Neuronal stem cell (in vitro differentiated cells): ENCODE results near the gene ZFAND3.

ENCODE experiments used
- DNase-seq: peaks from one replicate; pipeline ENCODE4 v3.0.0-alpha.2; 2013; ENCODE audit warnings: low spot score
- H2AFZ ChIP-seq: one replicate; pipeline ENCODE4 v1.6.1; 2013; ENCODE audit warnings: mild to moderate bottlenecking, low read length, inconsistent platforms
- H2AK5ac ChIP-seq: 2 replicates; pipeline ENCODE4 v1.6.1; 2013; ENCODE audit warnings: low read depth, mild to moderate bottlenecking, inconsistent platforms, low read length, moderate library complexity, mixed read lengths
- H2BK120ac ChIP-seq: 2 replicates; pipeline ENCODE4 v1.6.1; 2013; ENCODE audit warnings: low read depth, mild to moderate bottlenecking, inconsistent platforms, low read length, moderate library complexity, mixed read lengths
- H2BK12ac ChIP-seq: one replicate; pipeline ENCODE4 v1.6.1; 2013; ENCODE audit warnings: low read length, inconsistent platforms
- H2BK15ac ChIP-seq: 2 replicates; pipeline ENCODE4 v1.6.1; 2013; ENCODE audit warnings: mild to moderate bottlenecking, low read length, inconsistent platforms, mixed read lengths
- H2BK5ac ChIP-seq: one replicate; pipeline ENCODE4 v1.6.1; 2013; ENCODE audit warnings: inconsistent platforms, mild to moderate bottlenecking, low read length, moderate library complexity
- H3K14ac ChIP-seq: one replicate; pipeline ENCODE4 v1.6.1; 2013; ENCODE audit warnings: low read length, inconsistent platforms
- H3K18ac ChIP-seq: 2 replicates; pipeline ENCODE4 v1.6.1; 2013; ENCODE audit warnings: low read length, inconsistent platforms
- H3K23ac ChIP-seq: 2 replicates; pipeline ENCODE4 v1.6.1; 2013; ENCODE audit warnings: low read depth, mild to moderate bottlenecking, mixed read lengths, low read length, inconsistent platforms; ENCODE audit not compliant: poor library complexity
- H3K27ac ChIP-seq: replicated peaks from 3 replicates; pipeline ENCODE4 v1.5.1; 2013; ENCODE audit warnings: low read length, inconsistent platforms
- H3K27me3 ChIP-seq, 3 experiments: 2 replicates each; pipeline ENCODE4 v1.6.1; 2013; ENCODE audit warnings: low read length in 3 of 3, mild to moderate bottlenecking in 2 of 3, inconsistent platforms in 1 of 3, low read depth in 1 of 3, mixed read lengths in 1 of 3, moderate library complexity in 1 of 3; ENCODE audit not compliant: control insufficient read depth in 3 of 3, insufficient read depth in 3 of 3
- H3K36me3 ChIP-seq, 2 donors: replicated peaks in 1 of 2; 2 replicates each; pipeline ENCODE4 v1.6.1; 2013; ENCODE audit warnings: low read length in 2 of 2; ENCODE audit not compliant: control insufficient read depth in 2 of 2, insufficient read depth in 2 of 2
- H3K4ac ChIP-seq: 2 replicates; pipeline ENCODE4 v1.6.1; 2013; ENCODE audit warnings: inconsistent platforms, mild to moderate bottlenecking, low read length, moderate library complexity
- H3K4me1 ChIP-seq, 2 donors: 1 replicate in 1 of 2; 2 replicates in 1 of 2; pipeline ENCODE4 v1.6.1; 2013; ENCODE audit warnings: low read length in 2 of 2, low read depth in 1 of 2; ENCODE audit not compliant: control insufficient read depth in 2 of 2, insufficient read depth in 1 of 2
- H3K4me2 ChIP-seq: one replicate; pipeline ENCODE4 v1.6.1; 2013; ENCODE audit warnings: mild to moderate bottlenecking, low read length, inconsistent platforms; ENCODE audit not compliant: insufficient read depth, poor library complexity, severe bottlenecking
- H3K4me3 ChIP-seq, 2 donors: 2 replicates each; pipeline ENCODE4 v1.5.1; 2013; ENCODE audit warnings: low read length in 2 of 2, mild to moderate bottlenecking in 2 of 2, inconsistent platforms in 1 of 2, moderate library complexity in 1 of 2
- H3K79me1 ChIP-seq: one replicate; pipeline ENCODE4 v1.6.1; 2013; ENCODE audit warnings: low read depth, mild to moderate bottlenecking, inconsistent platforms, low read length, moderate library complexity
- H3K9ac ChIP-seq: one replicate; pipeline ENCODE4 v1.6.1; 2013; ENCODE audit warnings: mild to moderate bottlenecking, low read depth, low read length, inconsistent platforms; ENCODE audit not compliant: poor library complexity
- H3K9me3 ChIP-seq, 2 donors: replicated peaks in 1 of 2; 2 replicates each; pipeline versions ENCODE3 to v1.6.1; 2013; ENCODE audit warnings: low read length in 2 of 2, mild to moderate bottlenecking in 2 of 2, inconsistent platforms in 1 of 2, low read depth in 1 of 2, mixed read lengths in 1 of 2, moderate library complexity in 1 of 2; ENCODE audit not compliant: control insufficient read depth in 2 of 2, insufficient read depth in 1 of 2
- H4K8ac ChIP-seq: one replicate; pipeline ENCODE4 v1.6.1; 2013; ENCODE audit warnings: low read depth, mild to moderate bottlenecking, inconsistent platforms, low read length, moderate library complexity
- H4K91ac ChIP-seq: one replicate; pipeline ENCODE4 v1.6.1; 2013; ENCODE audit warnings: low read length, low read depth, mild to moderate bottlenecking, inconsistent platforms; ENCODE audit not compliant: poor library complexity
- WGBS, 2 donors: extraction: QIAGEN DNeasy Blood & Tissue Kit; methylation state at CpG; one replicate each; pipeline ENCODE4 v1.1.7; 2013; ENCODE audit warnings: missing lambda C conversion rate in 2 of 2, mixed read lengths in 1 of 2; ENCODE audit not compliant: insufficient read length in 2 of 2, insufficient replicate concordance in 1 of 2; ENCODE audit errors: extremely low coverage in 2 of 2; 5-methylcytosine and 5-hydroxymethylcytosine counted together

ZFAND3 gene

GRCh38 chr6:38012573-38012972, 193.0 kb downstream of the ZFAND3 start:
- no peak overlapping the region for H2BK12ac ChIP-seq
- no peak overlapping the region for H3K14ac ChIP-seq
- H4K91ac ChIP-seq: no peak overlapping the region
- no peak overlapping the region for H3K4me3 ChIP-seq
- H2BK15ac ChIP-seq: no peak overlapping the region
- H2AFZ ChIP-seq: no peak overlapping the region
- H3K18ac ChIP-seq: no peak overlapping the region
- no peak for DNase-seq
- no peak overlapping the region for H2BK5ac ChIP-seq
- no CpG with 5 or more reads among the region's 5 CpGs for WGBS, 2 donors
- no peak overlapping the region for H3K9ac ChIP-seq
- no peak overlapping the region for H3K27ac ChIP-seq
- H3K23ac ChIP-seq: no peak overlapping the region
- peaks cover 8 to 10% of the 10 kb centered on the region in 2 donors for H3K9me3 ChIP-seq
- H2AK5ac ChIP-seq: no peak overlapping the region
- H4K8ac ChIP-seq: no peak overlapping the region
- no peak overlapping the region for H3K4ac ChIP-seq
- H3K36me3 ChIP-seq: peaks cover 0 to 4% of the 10 kb centered on the region in 2 donors
- H2BK120ac ChIP-seq: no peak overlapping the region
- no peak overlapping the region for H3K4me2 ChIP-seq
- H3K4me1 ChIP-seq: no peaks in the 10 kb centered on the region
- peaks cover 3% of the 10 kb centered on the region for H3K79me1 ChIP-seq
- H3K27me3 ChIP-seq: no peaks in the 10 kb centered on the region

GRCh38 chr6:38015341-38015740, 195.8 kb downstream of the ZFAND3 start:
- Histone ChIP-seq H2AFZ (no peak overlapping the region), H2BK15ac (no peak overlapping the region), H4K8ac (no peak overlapping the region), H3K18ac (no peak overlapping the region), H2BK120ac (no peak overlapping the region), H3K4ac (no peak overlapping the region), H3K4me3 (no peak overlapping the region), H3K4me2 (no peak overlapping the region), H2BK5ac (no peak overlapping the region), H3K4me1 (no peaks in the 10 kb centered on the region), H3K36me3 (peaks cover 0 to 2% of the 10 kb centered on the region in 2 donors), H3K9me3 (peaks cover 5 to 10% of the 10 kb centered on the region in 2 donors), H3K79me1 (peaks cover 4% of the 10 kb centered on the region), H3K14ac (no peak overlapping the region), H2AK5ac (no peak overlapping the region), H3K27ac (no peak overlapping the region), H4K91ac (no peak overlapping the region), H2BK12ac (no peak overlapping the region), H3K27me3 (no peaks in the 10 kb centered on the region), H3K9ac (no peak overlapping the region), H3K23ac (no peak overlapping the region)
- DNase-seq: no peak

- H3K27me3 ChIP-seq: no peaks in the 10 kb centered on the region
- H2BK15ac ChIP-seq: no peak overlapping the region
- peaks cover 0 to 2% of the 10 kb centered on the region in 2 donors for H3K9me3 ChIP-seq
- no peak overlapping the region for H3K4me3 ChIP-seq
- H3K4ac ChIP-seq: no peak overlapping the region
- H3K14ac ChIP-seq: no peak overlapping the region
- no peak overlapping the region for H3K27ac ChIP-seq
- no peak overlapping the region for H4K91ac ChIP-seq
- no peaks in the 10 kb centered on the region for H3K4me1 ChIP-seq
- no peak overlapping the region for H2BK12ac ChIP-seq
- no peak overlapping the region for H3K18ac ChIP-seq
- H2BK5ac ChIP-seq: no peak overlapping the region
- H3K23ac ChIP-seq: no peak overlapping the region
- WGBS, 2 donors: no CpG with 5 or more reads among the region's 1 CpG
- peaks cover 4% of the 10 kb centered on the region for H3K79me1 ChIP-seq
- no peak overlapping the region for H4K8ac ChIP-seq
- no peak overlapping the region for H3K9ac ChIP-seq
- DNase-seq: no peak
- H3K4me2 ChIP-seq: no peak overlapping the region
- no peak overlapping the region for H2AK5ac ChIP-seq
- H2BK120ac ChIP-seq: no peak overlapping the region
- no peak overlapping the region for H2AFZ ChIP-seq
- H3K36me3 ChIP-seq: peaks cover 0 to 2% of the 10 kb centered on the region in 2 donors
These were observed 197.3 kb downstream of the ZFAND3 start for GRCh38 chr6:38016824-38017223.

GRCh38 chr6:38018755-38019165, 199.2 kb downstream of the ZFAND3 start:
- no peak overlapping the region for H4K91ac ChIP-seq
- no peak for DNase-seq
- H2AK5ac ChIP-seq: no peak overlapping the region
- no peak overlapping the region for H3K27ac ChIP-seq
- no peak overlapping the region for H2BK15ac ChIP-seq
- no peaks in the 10 kb centered on the region for H3K27me3 ChIP-seq
- H3K36me3 ChIP-seq: no peaks in the 10 kb centered on the region
- H3K4me2 ChIP-seq: no peak overlapping the region
- H2AFZ ChIP-seq: no peak overlapping the region
- H3K9ac ChIP-seq: no peak overlapping the region
- H3K18ac ChIP-seq: no peak overlapping the region
- H3K14ac ChIP-seq: no peak overlapping the region
- H3K79me1 ChIP-seq: peaks cover 2% of the 10 kb centered on the region
- H3K4me1 ChIP-seq: no peaks in the 10 kb centered on the region
- WGBS, 2 donors: no CpG with 5 or more reads among the region's 2 CpGs
- H2BK5ac ChIP-seq: no peak overlapping the region
- H2BK120ac ChIP-seq: no peak overlapping the region
- H3K23ac ChIP-seq: no peak overlapping the region
- H3K4ac ChIP-seq: no peak overlapping the region
- no peaks in the 10 kb centered on the region for H3K9me3 ChIP-seq
- no peak overlapping the region for H3K4me3 ChIP-seq
- no peak overlapping the region for H4K8ac ChIP-seq
- H2BK12ac ChIP-seq: no peak overlapping the region
